Caco-2 (cell line): Measurements from ENCODE around the gene ADAMTS8. TPM values are rescaled to one million over a fixed set of nuclear protein-coding genes. Genes with fewer than 3 reads are reported as not detected.

Experiments
- BruUV-seq: library from RNA; stranded (reverse); fragments of 400-500 nt; replicated peaks from 2 replicates; lab custom pipeline; 2021; lab: Mats Ljungman, UMichigan
- CTCF ChIA-PET: fragments of 300-600 bp; sonication (Branson Sonifier 250); formaldehyde crosslinking; loops from one replicate; lab custom pipeline; 2022; ENCODE audit warnings: antibody characterized with exemption; lab: Charles Lee
- POLR2A ChIA-PET: fragments of 300-600 bp; sonication (Branson Sonifier 250); formaldehyde crosslinking; loops from one replicate; lab custom pipeline; 2022; ENCODE audit warnings: antibody characterized with exemption; lab: Charles Lee
- DNase-seq, 2 experiments: peaks; one replicate each; pipeline versions ENCODE4 v3.0.0 to v3.0.0-alpha.2; 2020 to 2022
- H3K27me3 ChIP-seq: replicated peaks from 2 replicates; pipeline ENCODE4 v1.6.0; 2011; ENCODE audit warnings: low read length; ENCODE audit not compliant: control insufficient read depth, insufficient read depth
- H3K36me3 ChIP-seq: 2 replicates; pipeline ENCODE4 v1.5.1; 2011; ENCODE audit warnings: low read length; ENCODE audit not compliant: control insufficient read depth, insufficient read depth
- H3K4me1 ChIP-seq: fragments of 250-450 bp; sonication (Bioruptor Pico); 2 replicates; pipeline ENCODE4 v1.5.1; 2020; ENCODE audit warnings: mild to moderate bottlenecking
- H3K4me3 ChIP-seq: 2 replicates; pipeline ENCODE4 v1.5.1; 2011; ENCODE audit warnings: low read depth, mild to moderate bottlenecking, control low read depth, low read length
- H3K9me3 ChIP-seq: fragments of 250-450 bp; sonication (Bioruptor Pico); 2 replicates; pipeline ENCODE4 v1.5.1; 2020; ENCODE audit warnings: mild to moderate bottlenecking, moderate library complexity
- H3K27ac Mint-ChIP-seq: one replicate; pipeline ENCODE4 v1.8.0; 2022; ENCODE audit warnings: mixed read lengths; ENCODE audit not compliant: unreplicated experiment
- H3K27me3 Mint-ChIP-seq: one replicate; pipeline ENCODE4 v1.8.0; 2022; ENCODE audit warnings: mixed read lengths; ENCODE audit not compliant: insufficient read depth, unreplicated experiment
- H3K36me3 Mint-ChIP-seq: one replicate; pipeline ENCODE4 v1.8.0; 2022; ENCODE audit warnings: mild to moderate bottlenecking, mixed read lengths; ENCODE audit not compliant: insufficient read depth, unreplicated experiment
- H3K4me1 Mint-ChIP-seq: one replicate; pipeline ENCODE4 v1.8.0; 2022; ENCODE audit warnings: low read depth, mixed read lengths; ENCODE audit not compliant: unreplicated experiment
- H3K4me3 Mint-ChIP-seq: one replicate; pipeline ENCODE4 v1.8.0; 2022; ENCODE audit warnings: mild to moderate bottlenecking, moderate library complexity, mixed read lengths; ENCODE audit not compliant: unreplicated experiment
- H3K9me3 Mint-ChIP-seq: one replicate; pipeline ENCODE4 v1.8.0; 2022; ENCODE audit warnings: mixed read lengths; ENCODE audit not compliant: unreplicated experiment
- CTCF ChIP-seq, 2 experiments: fragments of 200-600 bp in 1 of 2; IDR thresholded peaks; 1 replicate in 1 of 2; 2 replicates in 1 of 2; pipeline versions ENCODE4 v1.5.1 to v1.8.0; 2011 to 2022; ENCODE audit warnings: antibody characterized with exemption in 1 of 2, control low read depth in 1 of 2, inconsistent platforms in 1 of 2, low read depth in 1 of 2, low read length in 1 of 2, mild to moderate bottlenecking in 1 of 2, moderate library complexity in 1 of 2; ENCODE audit not compliant: insufficient read depth in 1 of 2, severe bottlenecking in 1 of 2, unreplicated experiment in 1 of 2
- intact Hi-C: fragments of 100-400 bp; cut with micrococcal nuclease; formaldehyde crosslinking; loops from one replicate; pipeline ENCODE4 v1.10.0; 2022; ENCODE audit not compliant: unreplicated experiment
- total RNA-seq: library from RNA; stranded (reverse); gene quantifications from 2 replicates; pipeline ENCODE4 v1.2.3, GENCODE V29; 2022

Gene ADAMTS8
- total RNA-seq, 1 experiment from 2014 or later, result not detected

GRCh38 chr11:130416906-130417305, 11.5 kb downstream of the ADAMTS8 start:
- CTCF ChIA-PET, result interaction anchor here (1.1 kb wide), 1 partner anchor 14 kb away, joined by 3 read pairs; no protein-coding TSS in a partner anchor
- H3K4me1 ChIP-seq, result no peaks in the 10 kb centered on the region
- no peak for TF ChIP-seq CTCF (IDR thresholded peaks at IDR 0.05; ENCODE audit: insufficient read depth in 1 of 2, low read depth in 1 of 2, low read length in 1 of 2, severe bottlenecking in 1 of 2, unreplicated experiment in 1 of 2)
- Mint-ChIP-seq H3K27ac (no peak overlapping the region), H3K4me3 (no peak overlapping the region), H3K9me3 (no peaks in the 10 kb centered on the region), H3K4me1 (no peaks in the 10 kb centered on the region), H3K27me3 (peaks cover 13% of the 10 kb centered on the region), H3K36me3 (no peaks in the 10 kb centered on the region)
- H3K36me3 ChIP-seq, result no peaks in the 10 kb centered on the region
- POLR2A ChIA-PET, result no interaction called here
- intact Hi-C loops, result no loop called here
- H3K27me3 ChIP-seq, result no peaks in the 10 kb centered on the region; the same call in none of the 2 replicates
- DNase-seq, result no peak
- BruUV-seq, result no TSS peak
- no peaks in the 10 kb centered on the region for H3K9me3 ChIP-seq
- H3K4me3 ChIP-seq, result no peak overlapping the region

GRCh38 chr11:130416530-130416882, 11.9 kb downstream of the ADAMTS8 start:
- no peak for DNase-seq
- H3K27ac Mint-ChIP-seq, result no peak overlapping the region
- no peaks in the 10 kb centered on the region for H3K4me1 Mint-ChIP-seq
- no peak overlapping the region for H3K4me3 Mint-ChIP-seq
- intact Hi-C loops, result no loop called here
- Histone ChIP-seq H3K27me3 (no peaks in the 10 kb centered on the region; the same call in none of the 2 replicates), H3K4me1 (no peaks in the 10 kb centered on the region), H3K36me3 (no peaks in the 10 kb centered on the region), H3K4me3 (no peak overlapping the region), H3K9me3 (no peaks in the 10 kb centered on the region)
- H3K9me3 Mint-ChIP-seq, result no peaks in the 10 kb centered on the region
- no peak for TF ChIP-seq CTCF (IDR thresholded peaks at IDR 0.05; ENCODE audit: insufficient read depth in 1 of 2, low read depth in 1 of 2, low read length in 1 of 2, severe bottlenecking in 1 of 2, unreplicated experiment in 1 of 2)
- POLR2A ChIA-PET, result no interaction called here
- no TSS peak for BruUV-seq
- peaks cover 11% of the 10 kb centered on the region for H3K27me3 Mint-ChIP-seq
- H3K36me3 Mint-ChIP-seq, result no peaks in the 10 kb centered on the region
- CTCF ChIA-PET, result interaction anchor here (1.1 kb wide), 1 partner anchor 14 kb away, joined by 3 read pairs; no protein-coding TSS in a partner anchor

- Mint-ChIP-seq H3K4me3 (no peak overlapping the region), H3K36me3 (no peaks in the 10 kb centered on the region), H3K27ac (no peak overlapping the region), H3K9me3 (no peaks in the 10 kb centered on the region), H3K4me1 (no peaks in the 10 kb centered on the region), H3K27me3 (peaks cover 10% of the 10 kb centered on the region)
- Histone ChIP-seq H3K4me1 (no peaks in the 10 kb centered on the region), H3K27me3 (no peaks in the 10 kb centered on the region; the same call in none of the 2 replicates), H3K4me3 (no peak overlapping the region), H3K9me3 (no peaks in the 10 kb centered on the region), H3K36me3 (no peaks in the 10 kb centered on the region)
- ChIA-PET POLR2A (no interaction called here), CTCF (interaction anchor here (1.1 kb wide), 1 partner anchor 15 kb away, joined by 3 read pairs; no protein-coding TSS in a partner anchor)
- intact Hi-C loops, result no loop called here
- no peak for TF ChIP-seq CTCF (IDR thresholded peaks at IDR 0.05; ENCODE audit: insufficient read depth in 1 of 2, low read depth in 1 of 2, low read length in 1 of 2, severe bottlenecking in 1 of 2, unreplicated experiment in 1 of 2)
- BruUV-seq, result no TSS peak
- no peak for DNase-seq
Measured at GRCh38 chr11:130415731-130416529, 12.5 kb downstream of the ADAMTS8 start.
